A549 treated with dexamethasone at 1 μM for 4 hours (cell line): ENCODE data around the gene NEURL1B. TPM values are rescaled to one million over a fixed set of nuclear protein-coding genes. Genes with fewer than 3 reads are reported as not detected.

ENCODE experiments used
- total RNA-seq: library from RNA; stranded (reverse); fragments of 200-300 nt; extraction: Qiagen RNA extraction; gene quantifications from 5 replicates; pipeline ENCODE4 v1.2.3, GENCODE V29; 2022

Gene NEURL1B
- 9.2 to 14.0 TPM (median 11.5 TPM) in 5 replicates for total RNA-seq

GRCh38 chr5:172640822-172641358 is at the start of gene NEURL1B:
Gene NEURL1B (plus strand): TSS chr5:172641263. CDS start chr5:172641407, 144 bp downstream.

Other genes with a start within 250 kb of the NEURL1B start
- gene SH3PXD2B, start 186.7 kb upstream of the NEURL1B start, total RNA-seq, result 17.2 to 23.9 TPM (median 23.3 TPM) in 5 replicates
- gene DUSP1, start 129.9 kb downstream of the NEURL1B start, total RNA-seq, result 469 to 620 TPM (median 589 TPM) in 5 replicates
- gene ERGIC1, start 193.0 kb downstream of the NEURL1B start, total RNA-seq, result 309 to 375 TPM (median 356 TPM) in 5 replicates